CD4-positive, alpha-beta T cell treated with Interferon gamma for 1 hour (primary cell): ENCODE results near the gene GIPC1.
A peak's percentile ranks its signal among the peaks of the same experiment; 100 is the strongest.
"Not testable (repeated sequence)": the region's sequence is repeated elsewhere in the genome, so short reads cannot be mapped to it uniquely, and the experiment has no call there.

Experiments used
- DNase-seq: peaks from one replicate; pipeline ENCODE4 v3.0.0-alpha.2; 2020

The GIPC1 gene

GRCh38 chr19:14496029-14496833, at the start of gene GIPC1:
Gene GIPC1, minus strand, starts transcription at chr19:14496127. Its CDS starts 13,151 bp downstream, at chr19:14482976.
- peak; percentile 79 for DNase-seq

GRCh38 chr19:14545716-14546082, 49.8 kb upstream of the GIPC1 start:
- DNase-seq: no peak

GRCh38 chr19:14544977-14545715, 49.2 kb upstream of the GIPC1 start:
- no peak for DNase-seq

GRCh38 chr19:14544047-14544446, 48.1 kb upstream of the GIPC1 start:
- no peak for DNase-seq

GRCh38 chr19:14542711-14543328, 46.9 kb upstream of the GIPC1 start:
- DNase-seq: no peak

- DNase-seq: not testable (repeated sequence)
These were observed 46.1 kb upstream of the GIPC1 start for GRCh38 chr19:14541979-14542378.

- DNase-seq: no peak
These were observed 45.0 kb upstream of the GIPC1 start for GRCh38 chr19:14540741-14541525.

- peak; percentile 54 for DNase-seq
These were observed 41.2 kb upstream of the GIPC1 start for GRCh38 chr19:14536926-14537692.

GRCh38 chr19:14533450-14533849, 37.5 kb upstream of the GIPC1 start:
- DNase-seq: no peak

- no peak for DNase-seq
These were observed 34.6 kb upstream of the GIPC1 start for GRCh38 chr19:14530506-14530905.

- DNase-seq: no peak
These were observed 34.0 kb upstream of the GIPC1 start for GRCh38 chr19:14530005-14530348.

- DNase-seq: peak; percentile 100
These were observed 33.5 kb upstream of the GIPC1 start, which contains the start of gene TECR for GRCh38 chr19:14529254-14530004. Gene TECR, plus strand, starts transcription at chr19:14529594. Its CDS starts 103 bp downstream, at chr19:14529697.

GRCh38 chr19:14528419-14529253, 32.7 kb upstream of the GIPC1 start:
- no peak for DNase-seq

GRCh38 chr19:14526423-14526822, 30.5 kb upstream of the GIPC1 start:
- no peak for DNase-seq

- no peak for DNase-seq
These were observed 29.8 kb upstream of the GIPC1 start for GRCh38 chr19:14525729-14526128.

GRCh38 chr19:14520543-14520942, 24.6 kb upstream of the GIPC1 start:
- DNase-seq: no peak

GRCh38 chr19:14519860-14520407, 24.0 kb upstream of the GIPC1 start:
- no peak for DNase-seq

GRCh38 chr19:14519245-14519859, 23.4 kb upstream of the GIPC1 start:
- DNase-seq: no peak

- DNase-seq: peak; percentile 80
These were observed 22.0 kb upstream of the GIPC1 start, which contains the start of gene DNAJB1 for GRCh38 chr19:14517840-14518505. Gene DNAJB1, minus strand, starts transcription at chr19:14518397. Its CDS starts 48 bp downstream, at chr19:14518349.
